Iris pigment epithelial cell (primary cell): ENCODE measurements around the gene RAD23A.
A peak's percentile ranks its signal among the peaks of the same experiment; 100 is the strongest.
"Not testable (repeated sequence)": the region's sequence is repeated elsewhere in the genome, so short reads cannot be mapped to it uniquely, and the experiment has no call there.

ENCODE experiments used
- DNase-seq: peaks from one replicate; pipeline ENCODE4 v3.0.0-alpha.2; 2011; ENCODE audit warnings: low read depth

The RAD23A gene

DNA sequence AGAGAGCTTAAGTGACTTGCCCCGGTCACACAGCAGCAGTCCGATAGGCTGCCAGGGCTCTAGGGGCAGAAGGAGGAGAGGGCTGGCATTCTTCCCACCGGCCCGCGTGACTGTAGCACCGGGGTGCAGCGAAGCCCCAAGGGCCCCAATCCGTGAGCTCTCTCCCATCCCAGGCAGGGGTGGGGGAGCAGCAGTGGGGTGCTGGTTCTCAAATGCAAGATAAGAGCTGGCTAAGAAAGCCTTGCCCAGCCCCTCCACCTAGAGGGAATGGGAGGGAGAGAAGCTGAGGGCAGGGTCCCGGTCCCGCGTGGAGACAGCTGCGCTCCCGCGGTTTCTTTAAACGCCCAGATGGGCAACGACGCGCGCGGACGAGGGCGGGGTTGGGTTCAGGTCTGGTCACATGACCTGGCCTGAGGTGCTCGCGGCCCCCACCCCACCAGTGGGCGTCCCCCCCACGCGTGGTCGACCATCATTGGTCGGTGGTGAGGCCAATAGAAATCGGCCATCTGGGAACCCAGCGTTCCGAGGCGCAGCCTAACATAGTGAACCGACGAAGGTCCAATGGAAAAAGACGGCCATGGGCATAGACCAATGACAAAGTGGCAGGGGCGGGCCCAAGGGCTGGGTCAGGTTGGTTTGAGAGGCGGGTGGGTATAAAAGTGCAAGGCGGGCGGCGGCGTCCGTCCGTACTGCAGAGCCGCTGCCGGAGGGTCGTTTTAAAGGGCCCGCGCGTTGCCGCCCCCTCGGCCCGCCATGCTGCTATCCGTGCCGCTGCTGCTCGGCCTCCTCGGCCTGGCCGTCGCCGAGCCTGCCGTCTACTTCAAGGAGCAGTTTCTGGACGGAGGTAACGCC, 7.5 kb upstream of the RAD23A start, which contains the start of gene CALR:
CALR (plus strand) TSS at position 683 of the 852 bp plus-strand sequence; CDS start at position 754, 71 bp downstream.
- peak; percentile 99 for DNase-seq

DNA sequence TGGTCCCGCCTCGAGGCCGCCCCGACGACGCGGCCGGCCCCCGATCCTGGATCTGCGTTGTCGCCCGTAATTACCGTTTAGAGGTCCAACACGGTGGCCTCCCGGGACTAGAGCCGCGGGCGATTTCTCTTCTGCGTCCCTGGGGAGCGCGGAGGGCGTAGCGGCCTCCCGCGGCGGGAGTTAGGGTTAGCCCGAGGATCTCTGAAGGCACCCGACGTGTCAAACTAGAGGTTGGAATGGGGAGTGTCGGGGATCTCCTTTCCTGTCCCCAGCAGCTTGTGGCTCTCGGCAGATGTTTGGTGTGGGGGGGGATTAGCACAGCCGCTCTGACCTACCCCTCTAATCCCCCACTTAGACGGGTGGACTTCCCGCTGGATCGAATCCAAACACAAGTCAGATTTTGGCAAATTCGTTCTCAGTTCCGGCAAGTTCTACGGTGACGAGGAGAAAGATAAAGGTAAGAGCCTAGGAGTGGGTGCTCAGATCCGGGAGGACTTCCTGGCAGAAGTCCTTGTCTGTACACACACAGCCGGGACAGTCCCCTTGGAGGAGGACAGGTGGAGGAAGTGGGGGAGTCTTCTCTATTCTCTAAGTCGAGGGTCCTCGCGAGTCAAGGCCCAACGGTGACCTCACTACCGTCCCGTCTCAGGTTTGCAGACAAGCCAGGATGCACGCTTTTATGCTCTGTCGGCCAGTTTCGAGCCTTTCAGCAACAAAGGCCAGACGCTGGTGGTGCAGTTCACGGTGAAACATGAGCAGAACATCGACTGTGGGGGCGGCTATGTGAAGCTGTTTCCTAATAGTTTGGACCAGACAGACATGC, 6.7 kb upstream of the RAD23A start:
- peak; percentile 86 for DNase-seq

- DNase-seq = no peak
Observed at GRCh38 chr19:12939975-12940423, 5.7 kb upstream of the RAD23A start.

DNA sequence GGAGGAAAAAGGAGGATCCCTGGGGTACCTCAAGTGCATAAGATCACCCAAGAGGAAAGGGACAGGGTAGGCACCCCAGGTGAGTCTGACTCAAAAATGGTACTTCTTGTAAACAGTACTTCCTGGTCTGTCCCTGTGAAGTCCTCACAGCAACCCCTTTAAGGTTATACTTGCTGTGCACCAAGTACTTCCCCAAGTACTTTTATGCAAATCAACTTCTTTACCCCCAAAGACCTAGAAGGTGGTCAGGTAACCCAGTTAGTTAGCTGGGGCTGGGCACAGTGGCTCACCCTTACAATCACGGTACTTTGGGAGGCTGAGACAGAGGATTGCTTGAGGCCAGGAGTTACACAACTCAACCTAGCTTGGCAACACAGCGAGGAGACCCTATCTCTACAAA, 4.8 kb upstream of the RAD23A start:
- no peak for DNase-seq

DNA sequence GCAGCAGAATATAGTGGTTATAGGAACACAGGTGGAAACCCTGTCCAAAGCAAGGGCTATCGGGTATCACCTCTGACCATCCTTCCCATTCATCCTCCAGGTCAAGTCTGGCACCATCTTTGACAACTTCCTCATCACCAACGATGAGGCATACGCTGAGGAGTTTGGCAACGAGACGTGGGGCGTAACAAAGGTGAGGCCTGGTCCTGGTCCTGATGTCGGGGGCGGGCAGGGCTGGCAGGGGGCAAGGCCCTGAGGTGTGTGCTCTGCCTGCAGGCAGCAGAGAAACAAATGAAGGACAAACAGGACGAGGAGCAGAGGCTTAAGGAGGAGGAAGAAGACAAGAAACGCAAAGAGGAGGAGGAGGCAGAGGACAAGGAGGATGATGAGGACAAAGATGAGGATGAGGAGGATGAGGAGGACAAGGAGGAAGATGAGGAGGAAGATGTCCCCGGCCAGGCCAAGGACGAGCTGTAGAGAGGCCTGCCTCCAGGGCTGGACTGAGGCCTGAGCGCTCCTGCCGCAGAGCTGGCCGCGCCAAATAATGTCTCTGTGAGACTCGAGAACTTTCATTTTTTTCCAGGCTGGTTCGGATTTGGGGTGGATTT, 2.1 kb upstream of the RAD23A start:
- no peak for DNase-seq

GRCh38 chr19:12944104-12944674, 1.5 kb upstream of the RAD23A start:
- no peak for DNase-seq

DNA sequence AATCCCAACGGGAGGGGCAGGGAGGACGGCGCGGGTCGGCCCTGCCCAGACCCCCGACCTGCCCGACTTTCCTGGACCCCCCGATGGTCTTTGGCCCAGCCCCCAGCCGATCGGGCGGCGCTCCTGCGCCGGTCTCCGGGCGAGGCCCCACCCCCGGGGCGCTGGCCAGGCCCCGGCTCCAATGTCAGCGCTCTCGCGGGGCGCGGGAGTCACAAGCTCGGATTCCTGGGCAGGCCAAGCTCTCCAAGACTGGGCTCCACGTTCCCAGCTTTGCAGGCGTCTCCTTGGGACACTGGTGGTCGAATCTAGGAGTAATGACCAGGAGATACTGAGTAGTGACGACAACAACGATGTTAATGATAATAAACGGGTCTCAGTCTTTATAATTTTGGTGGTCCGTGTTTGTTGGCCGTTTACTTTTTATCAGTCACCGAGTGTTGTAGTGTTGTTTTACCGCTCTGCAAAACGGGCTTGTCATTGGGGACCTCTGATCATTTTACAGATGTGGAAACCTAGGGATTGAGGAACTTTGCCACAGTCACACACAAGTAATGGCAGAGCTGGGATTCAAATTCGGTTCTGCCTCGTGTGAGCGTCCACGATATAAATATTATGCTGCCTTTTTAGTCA, 545 bp downstream of the RAD23A start:
- peak; percentile 88 for DNase-seq

DNA sequence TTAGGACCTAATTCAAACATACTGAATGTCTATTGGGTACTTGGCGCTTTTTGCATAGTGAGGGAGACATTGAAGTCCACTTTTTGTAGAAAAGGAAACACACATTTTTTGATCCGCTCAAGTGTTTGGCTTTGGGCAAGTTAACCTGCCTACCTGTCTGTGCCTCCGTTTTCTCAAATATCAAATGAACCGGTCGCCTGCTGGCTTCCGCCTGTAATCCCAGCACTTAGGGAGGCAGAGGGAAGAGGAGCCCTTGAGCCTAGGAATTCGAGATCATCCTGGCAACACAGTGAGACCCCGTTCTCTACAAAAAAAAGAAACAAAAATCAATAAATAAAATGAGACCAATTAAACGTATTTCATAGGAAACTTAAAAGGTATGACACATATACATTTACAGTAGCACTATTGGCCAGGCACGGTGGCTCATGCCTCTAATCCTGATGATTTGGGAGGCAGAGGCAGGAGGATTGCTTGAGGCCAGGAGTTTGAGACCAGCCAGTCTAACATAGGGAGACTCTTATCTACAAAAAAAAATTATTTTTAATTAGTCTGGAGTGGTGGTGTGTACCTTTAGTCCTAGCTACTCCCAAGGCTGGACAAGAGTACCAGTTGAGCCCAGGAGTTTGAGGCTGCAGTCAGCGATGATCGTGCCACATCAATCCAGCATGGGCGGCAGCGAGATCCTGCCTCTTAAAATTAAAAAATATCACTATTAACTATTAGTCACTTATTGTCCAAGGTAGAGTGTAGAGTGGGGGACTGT, 1.3 kb downstream of the RAD23A start:
- DNase-seq = no peak

DNA sequence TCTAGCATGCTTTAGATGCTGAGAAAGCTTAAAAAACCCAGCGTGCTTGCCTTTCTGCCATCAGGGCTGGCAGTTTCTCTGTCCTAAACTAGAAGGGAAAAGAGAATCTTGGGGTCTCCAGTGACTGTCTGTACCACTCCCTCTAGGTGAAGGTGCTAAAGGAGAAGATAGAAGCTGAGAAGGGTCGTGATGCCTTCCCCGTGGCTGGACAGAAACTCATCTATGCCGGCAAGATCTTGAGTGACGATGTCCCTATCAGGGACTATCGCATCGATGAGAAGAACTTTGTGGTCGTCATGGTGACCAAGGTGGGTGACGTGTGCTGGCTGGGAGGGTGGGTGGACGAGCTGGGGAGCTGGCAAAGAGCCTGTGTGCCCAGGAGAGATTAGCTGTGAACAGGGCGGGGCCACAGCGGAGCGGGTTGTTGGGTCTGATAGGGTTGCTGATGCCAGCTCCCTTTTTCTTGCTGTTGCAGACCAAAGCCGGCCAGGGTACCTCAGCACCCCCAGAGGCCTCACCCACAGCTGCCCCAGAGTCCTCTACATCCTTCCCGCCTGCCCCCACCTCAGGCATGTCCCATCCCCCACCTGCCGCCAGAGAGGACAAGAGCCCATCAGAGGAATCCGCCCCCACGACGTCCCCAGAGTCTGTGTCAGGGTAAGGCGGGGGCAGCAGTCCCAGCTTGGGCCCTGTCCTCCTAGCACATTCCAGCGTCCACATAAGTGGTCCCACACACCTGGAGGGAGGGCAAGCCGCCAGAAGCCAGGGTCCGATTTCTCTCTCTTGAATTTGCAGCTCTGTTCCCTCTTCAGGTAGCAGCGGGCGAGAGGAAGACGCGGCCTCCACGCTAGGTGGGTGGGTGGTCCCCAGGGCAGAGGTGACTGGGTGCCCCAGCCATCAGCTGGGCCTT, 2.3 kb downstream of the RAD23A start:
- no peak for DNase-seq

- DNase-seq = no peak
Observed at GRCh38 chr19:12948612-12949362, 3.1 kb downstream of the RAD23A start.

DNA sequence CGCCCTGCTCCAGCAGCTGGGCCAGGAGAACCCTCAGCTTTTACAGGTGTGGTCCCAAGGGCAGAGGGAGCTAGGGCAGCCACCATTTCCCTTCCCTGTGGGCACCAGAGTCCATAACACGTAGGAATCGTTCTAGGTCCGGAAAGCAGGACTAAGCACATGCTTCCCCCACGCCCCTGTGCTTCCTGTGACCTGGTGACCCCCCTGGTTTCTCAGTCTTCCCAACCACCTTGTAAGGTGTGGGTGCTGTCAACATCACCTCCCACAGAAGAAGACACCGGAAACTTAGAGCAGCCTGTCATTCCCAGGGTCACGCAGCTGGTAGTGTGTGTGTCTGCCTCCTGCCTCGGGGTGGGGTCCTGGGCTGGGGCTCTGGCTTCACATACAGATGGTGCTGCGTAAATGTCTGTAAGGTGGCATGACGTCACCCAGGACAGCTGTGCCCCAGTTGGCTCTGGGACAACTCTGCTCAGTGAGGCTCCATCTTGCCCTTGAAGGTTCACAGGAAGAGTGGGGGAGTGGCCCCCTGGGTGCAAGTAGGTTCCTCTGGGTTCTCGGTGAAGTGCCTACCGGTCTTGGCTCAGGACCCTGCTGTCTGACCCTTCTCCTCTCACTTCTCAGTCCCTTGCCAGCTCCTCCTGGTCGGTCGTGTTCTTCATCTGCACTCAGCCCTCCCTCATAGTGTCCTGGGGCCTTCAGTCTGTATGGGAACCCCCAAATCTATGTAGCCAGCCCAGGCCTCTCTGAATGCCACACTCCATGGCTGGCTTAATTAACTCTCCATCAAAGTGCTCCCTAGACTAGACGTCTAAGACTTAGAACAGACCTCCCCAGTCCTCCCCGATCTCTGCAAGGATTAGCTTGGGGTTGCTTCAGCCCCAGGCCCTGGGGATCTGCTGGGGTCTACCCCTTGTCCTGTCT, 4.0 kb downstream of the RAD23A start:
- no peak for DNase-seq

GRCh38 chr19:12952050-12952449, 6.4 kb downstream of the RAD23A start:
- DNase-seq = not testable (repeated sequence)

- DNase-seq = peak; percentile 79
Observed at GRCh38 chr19:12952488-12953137, 7.0 kb downstream of the RAD23A start.

- DNase-seq = no peak
Observed at GRCh38 chr19:12953138-12953798, 7.6 kb downstream of the RAD23A start.

DNA sequence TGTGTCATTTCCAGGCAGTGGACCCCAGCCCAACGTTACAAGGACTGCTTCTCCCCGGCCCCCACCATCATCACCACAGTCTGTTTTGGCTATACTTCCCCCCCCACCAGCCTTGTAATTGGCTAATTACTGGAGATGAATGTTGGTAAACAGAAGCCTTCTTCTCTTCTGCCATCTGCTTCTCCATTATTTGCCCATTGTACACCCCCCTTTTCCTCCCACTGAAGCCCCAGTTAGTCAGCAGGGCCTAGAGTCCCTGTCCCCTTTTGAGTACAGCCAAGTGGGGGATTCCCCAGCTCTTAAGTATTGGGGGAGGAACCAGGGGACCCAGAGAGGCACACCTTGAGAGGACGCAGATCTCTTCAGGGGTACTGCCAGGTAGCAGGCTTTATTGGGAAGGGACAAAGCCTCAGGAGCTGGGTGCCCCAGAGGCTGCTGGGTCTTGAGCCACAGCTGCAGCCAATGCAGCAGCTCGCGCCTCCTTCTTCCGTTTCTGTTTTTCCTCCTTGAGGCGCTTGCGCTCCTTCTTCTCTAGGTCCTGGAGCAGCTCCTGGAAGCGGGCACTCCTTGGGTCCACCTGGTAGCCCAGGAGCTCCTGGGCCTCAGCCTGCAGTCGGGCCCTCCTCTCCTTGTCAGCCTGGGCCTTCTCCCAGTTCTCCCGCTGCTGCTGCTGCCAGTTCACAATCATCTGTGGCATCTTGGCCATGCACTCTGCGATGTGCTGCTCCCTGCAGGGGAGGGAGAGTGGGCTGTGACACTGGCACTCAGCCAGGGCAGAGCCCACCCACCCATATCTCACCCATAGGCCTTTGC, 8.3 kb downstream of the RAD23A start:
- no peak for DNase-seq

DNA sequence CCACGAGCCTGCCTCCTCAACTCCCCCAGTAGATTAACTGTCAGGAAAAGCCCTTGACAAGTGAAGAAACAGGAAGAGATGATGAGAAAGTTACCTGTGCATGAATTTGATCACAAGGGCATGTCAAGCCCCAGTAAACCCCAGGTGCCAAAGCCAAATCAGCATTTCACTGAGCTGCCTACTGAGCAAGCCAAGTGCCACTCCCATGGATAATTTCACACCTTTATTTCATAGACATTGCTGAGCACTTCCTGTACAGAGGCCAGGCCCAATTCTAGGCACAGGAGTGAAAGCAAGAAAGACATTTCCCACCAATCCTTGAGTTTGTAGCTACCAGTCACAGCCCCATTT, 8.9 kb downstream of the RAD23A start:
- DNase-seq = no peak
